Measurements from ENCODE around the gene EARS2. TPM values are rescaled to one million over a fixed set of nuclear protein-coding genes. Genes with fewer than 3 reads are reported as not detected.

EARS2 gene
- total RNA-seq, 1 experiment from 2014 or later: 34.9 TPM

DNA sequence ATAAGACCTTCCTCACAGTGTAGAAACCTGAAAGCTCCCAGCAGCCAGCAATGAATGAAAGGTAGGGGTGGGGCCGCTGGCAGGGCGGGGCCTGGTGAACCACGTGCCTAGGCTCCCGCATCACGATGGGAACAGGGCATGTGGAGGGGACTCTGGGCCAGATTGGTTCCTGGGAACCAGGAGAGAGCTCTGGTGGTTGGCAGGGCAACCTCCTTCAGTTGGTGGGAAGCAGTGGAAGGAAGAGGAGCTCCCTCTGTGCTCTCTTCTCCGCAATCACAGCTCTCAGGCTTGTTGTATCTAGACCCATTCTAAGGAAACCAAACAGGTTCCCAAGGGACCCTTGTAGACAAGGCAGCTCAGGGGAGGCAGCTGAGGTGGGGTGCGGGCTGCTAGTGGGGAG lies 57.3 kb downstream of the EARS2 start:
- CTCF ChIA-PET: no interaction called here
- BruUV-seq (replicated peaks): no TSS peak
- Histone ChIP-seq H3F3A (ENCODE audit: insufficient read depth, low read depth) (peaks cover 10% of the 10 kb centered on the region), H3K4me3 (no peak overlapping the region), H3K79me2 (ENCODE audit: low read depth) (peaks cover 56% of the 10 kb centered on the region), H3K36me3 (ENCODE audit: low read depth) (no peaks in the 10 kb centered on the region; the same call in 1 of the 2 replicates), H3K4me1 (replicated peaks; ENCODE audit: insufficient read depth) (peaks cover 14% of the 10 kb centered on the region), H3K27me3 (ENCODE audit: insufficient read depth, low read depth) (no peaks in the 10 kb centered on the region), H2AFZ (no peak overlapping the region), H4K20me1 (ENCODE audit: insufficient read depth) (peaks cover 27% of the 10 kb centered on the region), H3K9me2 (ENCODE audit: insufficient read depth) (no peaks in the 10 kb centered on the region), H3K27ac (no peak overlapping the region), H3K4me2 (no peak overlapping the region), H3K9me3 (ENCODE audit: insufficient read depth, low read depth) (no peaks in the 10 kb centered on the region)
- no peak for DNase-seq
- POLR2A ChIA-PET (ENCODE audit: unreplicated experiment): no interaction called here
- TF ChIP-seq, protein P1, sequence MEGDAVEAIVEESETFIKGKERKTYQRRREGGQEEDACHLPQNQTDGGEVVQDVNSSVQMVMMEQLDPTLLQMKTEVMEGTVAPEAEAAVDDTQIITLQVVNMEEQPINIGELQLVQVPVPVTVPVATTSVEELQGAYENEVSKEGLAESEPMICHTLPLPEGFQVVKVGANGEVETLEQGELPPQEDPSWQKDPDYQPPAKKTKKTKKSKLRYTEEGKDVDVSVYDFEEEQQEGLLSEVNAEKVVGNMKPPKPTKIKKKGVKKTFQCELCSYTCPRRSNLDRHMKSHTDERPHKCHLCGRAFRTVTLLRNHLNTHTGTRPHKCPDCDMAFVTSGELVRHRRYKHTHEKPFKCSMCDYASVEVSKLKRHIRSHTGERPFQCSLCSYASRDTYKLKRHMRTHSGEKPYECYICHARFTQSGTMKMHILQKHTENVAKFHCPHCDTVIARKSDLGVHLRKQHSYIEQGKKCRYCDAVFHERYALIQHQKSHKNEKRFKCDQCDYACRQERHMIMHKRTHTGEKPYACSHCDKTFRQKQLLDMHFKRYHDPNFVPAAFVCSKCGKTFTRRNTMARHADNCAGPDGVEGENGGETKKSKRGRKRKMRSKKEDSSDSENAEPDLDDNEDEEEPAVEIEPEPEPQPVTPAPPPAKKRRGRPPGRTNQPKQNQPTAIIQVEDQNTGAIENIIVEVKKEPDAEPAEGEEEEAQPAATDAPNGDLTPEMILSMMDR (conservative IDR thresholded peaks at IDR 0.05): no peak
- TF ChIP-seq EZH2 (IDR thresholded peaks at IDR 0.05; ENCODE audit: low read depth): no peak
- intact Hi-C loops (cut with micrococcal nuclease; ENCODE audit: unreplicated experiment): no loop called here

GRCh38 chr16:23498863-23499262 lies 58.3 kb downstream of the EARS2 start:
- BruUV-seq (replicated peaks): no TSS peak

GRCh38 chr16:23497543-23497868 lies 59.6 kb downstream of the EARS2 start:
- Histone ChIP-seq H3K4me1 (replicated peaks; ENCODE audit: insufficient read depth) (no peaks in the 10 kb centered on the region), H3K27me3 (ENCODE audit: insufficient read depth, low read depth) (no peaks in the 10 kb centered on the region), H3K36me3 (ENCODE audit: low read depth) (peaks cover 2% of the 10 kb centered on the region; the same call in 1 of the 2 replicates), H3K9me3 (ENCODE audit: insufficient read depth, low read depth) (no peaks in the 10 kb centered on the region), H3K4me2 (no peak overlapping the region), H3K4me3 (no peak overlapping the region), H2AFZ (no peak overlapping the region), H3F3A (ENCODE audit: insufficient read depth, low read depth) (peaks cover 2% of the 10 kb centered on the region; the same call in 1 of the 2 replicates), H4K20me1 (ENCODE audit: insufficient read depth) (peaks cover 13% of the 10 kb centered on the region; the same call in 1 of the 2 replicates), H3K27ac (no peak overlapping the region), H3K9me2 (ENCODE audit: insufficient read depth) (no peaks in the 10 kb centered on the region), H3K79me2 (ENCODE audit: low read depth) (peaks cover 35% of the 10 kb centered on the region)
- ChIA-PET POLR2A (ENCODE audit: unreplicated experiment) (no interaction called here), CTCF (interaction anchor here (0.6 kb wide), 1 partner anchor 11 kb away, joined by 4 read pairs; no protein-coding TSS in a partner anchor)
- no peak for TF ChIP-seq EZH2 (IDR thresholded peaks at IDR 0.05; ENCODE audit: low read depth)
- TF ChIP-seq, protein P1 (conservative IDR thresholded peaks at IDR 0.05): no peak
- BruUV-seq (replicated peaks): no TSS peak
- no peak for DNase-seq
- intact Hi-C loops (cut with micrococcal nuclease; ENCODE audit: unreplicated experiment): no loop called here

More at GRCh38 chr16:23498863-23499262, 58.3 kb downstream of the EARS2 start:
- Histone ChIP-seq H3K27me3 (ENCODE audit: insufficient read depth, low read depth) (no peaks in the 10 kb centered on the region), H3K27ac (no peak overlapping the region), H3K36me3 (ENCODE audit: low read depth) (no peaks in the 10 kb centered on the region; the same call in 1 of the 2 replicates), H3K4me1 (replicated peaks; ENCODE audit: insufficient read depth) (peaks cover 6% of the 10 kb centered on the region), H2AFZ (no peak overlapping the region), H3K79me2 (ENCODE audit: low read depth) (peaks cover 49% of the 10 kb centered on the region), H3K4me2 (no peak overlapping the region), H4K20me1 (ENCODE audit: insufficient read depth) (peaks cover 18% of the 10 kb centered on the region), H3K4me3 (no peak overlapping the region), H3K9me2 (ENCODE audit: insufficient read depth) (no peaks in the 10 kb centered on the region), H3K9me3 (ENCODE audit: insufficient read depth, low read depth) (no peaks in the 10 kb centered on the region), H3F3A (ENCODE audit: insufficient read depth, low read depth) (peaks cover 3% of the 10 kb centered on the region; the same call in 1 of the 2 replicates)
- intact Hi-C loops (cut with micrococcal nuclease; ENCODE audit: unreplicated experiment): no loop called here
- ChIA-PET CTCF (no interaction called here), POLR2A (ENCODE audit: unreplicated experiment) (no interaction called here)
- no peak for TF ChIP-seq EZH2 (IDR thresholded peaks at IDR 0.05; ENCODE audit: low read depth)
- TF ChIP-seq, protein P1 (conservative IDR thresholded peaks at IDR 0.05): no peak
- DNase-seq: no peak
